A673 (cell line): Measurements from ENCODE around the gene IFITM5.

Experiments
- EZH2 ChIP-seq: fragments of 200-600 bp; sonication (generic); IDR thresholded peaks from 2 replicates; pipeline ENCODE4 v1.6.1; 2017; ENCODE audit warnings: borderline replicate concordance, low read depth, mild to moderate bottlenecking, mixed read lengths, antibody characterized with exemption, low read length; ENCODE audit not compliant: poor library complexity, severe bottlenecking
- TF ChIP-seq, protein P1 (sequence below): fragments of 300-800, 200-600 bp; sonication (generic); conservative IDR thresholded peaks from 2 replicates; pipeline ENCODE4 v1.5.1; 2017; ENCODE audit warnings: low read depth, mild to moderate bottlenecking, antibody characterized with exemption, low read length, moderate library complexity, mixed read lengths

DNA sequence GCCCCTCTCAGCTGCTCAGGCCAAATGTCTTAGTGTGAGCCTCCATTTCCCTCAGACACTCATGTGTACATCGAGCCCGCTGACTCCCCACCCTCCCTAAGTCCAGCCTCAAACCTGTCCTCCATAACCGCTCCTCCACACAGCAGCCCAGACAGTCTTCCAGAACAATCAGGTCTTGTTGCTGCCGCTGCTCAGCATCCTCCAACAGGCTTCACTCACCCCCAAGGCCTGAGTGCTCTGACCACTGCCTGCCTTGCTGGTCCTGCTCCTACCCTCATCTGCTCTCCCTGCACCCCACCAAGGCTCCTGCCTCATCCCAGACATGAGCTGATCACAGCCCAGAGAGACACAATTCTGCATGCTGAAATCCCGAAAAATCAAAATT is 45.4 kb downstream of the IFITM5 start:
- TF ChIP-seq, protein P1, sequence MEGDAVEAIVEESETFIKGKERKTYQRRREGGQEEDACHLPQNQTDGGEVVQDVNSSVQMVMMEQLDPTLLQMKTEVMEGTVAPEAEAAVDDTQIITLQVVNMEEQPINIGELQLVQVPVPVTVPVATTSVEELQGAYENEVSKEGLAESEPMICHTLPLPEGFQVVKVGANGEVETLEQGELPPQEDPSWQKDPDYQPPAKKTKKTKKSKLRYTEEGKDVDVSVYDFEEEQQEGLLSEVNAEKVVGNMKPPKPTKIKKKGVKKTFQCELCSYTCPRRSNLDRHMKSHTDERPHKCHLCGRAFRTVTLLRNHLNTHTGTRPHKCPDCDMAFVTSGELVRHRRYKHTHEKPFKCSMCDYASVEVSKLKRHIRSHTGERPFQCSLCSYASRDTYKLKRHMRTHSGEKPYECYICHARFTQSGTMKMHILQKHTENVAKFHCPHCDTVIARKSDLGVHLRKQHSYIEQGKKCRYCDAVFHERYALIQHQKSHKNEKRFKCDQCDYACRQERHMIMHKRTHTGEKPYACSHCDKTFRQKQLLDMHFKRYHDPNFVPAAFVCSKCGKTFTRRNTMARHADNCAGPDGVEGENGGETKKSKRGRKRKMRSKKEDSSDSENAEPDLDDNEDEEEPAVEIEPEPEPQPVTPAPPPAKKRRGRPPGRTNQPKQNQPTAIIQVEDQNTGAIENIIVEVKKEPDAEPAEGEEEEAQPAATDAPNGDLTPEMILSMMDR, result no peak
- no peak for TF ChIP-seq EZH2
